ENCODE data around the gene ACD.

DNA sequence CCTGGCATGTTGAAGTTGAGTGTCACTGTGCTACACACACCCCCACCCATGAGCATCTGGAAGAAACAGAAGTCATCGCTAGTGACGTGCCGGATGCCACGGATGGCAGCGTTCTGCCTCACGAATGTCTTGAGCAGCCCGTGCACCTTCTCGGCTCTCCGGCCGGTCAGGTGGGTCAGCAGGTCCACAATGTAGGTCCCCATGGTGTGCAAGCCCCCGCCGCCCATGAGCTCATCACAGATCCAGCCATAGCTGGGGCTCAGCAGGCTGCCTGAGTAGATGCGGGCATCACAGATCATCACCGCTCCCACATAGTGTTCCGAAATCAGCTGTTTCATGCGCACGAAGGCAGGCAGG is 15.5 kb upstream of the ACD start:
- no peak for TF ChIP-seq PBX2 (CRISPR knock-in tag; IDR thresholded peaks at IDR 0.05; ENCODE audit: low read depth)
- TF ChIP-seq PBX2 (tag; conservative IDR thresholded peaks at IDR 0.05; ENCODE audit: low read depth) = no peak
- no peak for TF ChIP-seq SUPT5H (IDR thresholded peaks at IDR 0.05)
- TF ChIP-seq ZNF224 (CRISPR knock-in tag; IDR thresholded peaks at IDR 0.05) = no peak
- TF ChIP-seq RFX5 (IDR thresholded peaks at IDR 0.05; ENCODE audit: low read depth, low read length) = no peak
- no peak for TF ChIP-seq ZNF41 (CRISPR knock-in tag; conservative IDR thresholded peaks at IDR 0.05)
- TF ChIP-seq FOXM1 (IDR thresholded peaks at IDR 0.05; ENCODE audit: low read depth) = no peak
- no peak for TF ChIP-seq FOXM1 (CRISPR knock-in tag; IDR thresholded peaks at IDR 0.05; ENCODE audit: low read depth)
- no peak for TF ChIP-seq FOXP1 (CRISPR knock-in tag; IDR thresholded peaks at IDR 0.05)
- TF ChIP-seq CREB1 (IDR thresholded peaks at IDR 0.05) = no peak
- TF ChIP-seq CREB1 (CRISPR knock-in tag; IDR thresholded peaks at IDR 0.05) = no peak
- no peak for TF ChIP-seq MAZ (CRISPR knock-in tag; conservative IDR thresholded peaks at IDR 0.05 in 1 of 2, IDR thresholded peaks at IDR 0.05 in 1 of 2)
- no peak for TF ChIP-seq KAT2B (IDR thresholded peaks at IDR 0.05; ENCODE audit: low read depth, low read length)
- TF ChIP-seq ZNF311 (CRISPR knock-in tag; IDR thresholded peaks at IDR 0.05) = no peak
- TF ChIP-seq CTCF (IDR thresholded peaks at IDR 0.05 in 2 of 3, conservative IDR thresholded peaks at IDR 0.05 in 1 of 3; ENCODE audit: insufficient read depth in 2 of 3, low read depth in 1 of 3, low read length in 3 of 3) = no peak
- TF ChIP-seq ETV5 (CRISPR knock-in tag; IDR thresholded peaks at IDR 0.05; ENCODE audit: low read depth) = no peak

Data from K562 (cell line).